Measurements from ENCODE around the gene CALHM4.
"Not testable (repeated sequence)": the region's sequence is repeated elsewhere in the genome, so short reads cannot be mapped to it uniquely, and the experiment has no call there.

The CALHM4 gene

DNA sequence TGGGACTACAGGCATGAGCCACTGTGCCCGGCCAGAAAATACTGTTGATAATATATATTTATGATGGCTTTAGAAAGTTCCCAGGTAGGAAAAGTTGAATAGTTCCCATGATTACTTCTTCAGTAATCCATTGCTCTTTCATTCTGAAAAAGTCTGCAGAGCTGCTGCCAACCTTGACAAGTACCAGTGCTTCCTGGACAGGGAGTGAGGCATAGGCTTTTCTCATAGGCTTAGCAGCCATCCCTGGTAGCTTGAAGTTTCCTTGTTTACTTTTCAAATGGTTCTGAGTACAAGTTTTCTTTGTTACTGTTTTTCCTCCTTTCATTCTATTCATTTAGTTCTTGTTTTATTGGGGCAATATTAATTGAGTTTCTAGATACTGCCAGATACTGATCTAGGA lies 25.6 kb downstream of the CALHM4 start:
- no peak for DNase-seq

DNA sequence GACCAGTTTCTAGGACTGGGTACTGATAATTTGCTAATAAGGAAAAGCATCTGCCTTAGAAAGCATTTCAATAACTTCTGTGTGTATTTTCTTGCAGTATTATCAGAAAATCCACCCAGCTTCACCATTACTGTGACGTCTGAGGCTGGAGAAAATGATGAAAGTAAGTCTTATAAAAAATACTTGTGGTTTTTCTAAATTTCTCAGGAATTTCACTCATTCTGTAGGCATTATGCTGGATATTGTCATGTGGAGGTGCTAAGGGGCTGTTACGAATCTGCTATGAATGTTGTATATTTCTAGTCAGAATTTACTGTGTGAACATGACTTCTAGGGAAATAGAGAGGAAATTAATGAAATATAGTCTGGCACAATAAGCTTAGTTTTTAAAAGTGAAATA lies 26.6 kb downstream of the CALHM4 start:
- no peak for DNase-seq

DNA sequence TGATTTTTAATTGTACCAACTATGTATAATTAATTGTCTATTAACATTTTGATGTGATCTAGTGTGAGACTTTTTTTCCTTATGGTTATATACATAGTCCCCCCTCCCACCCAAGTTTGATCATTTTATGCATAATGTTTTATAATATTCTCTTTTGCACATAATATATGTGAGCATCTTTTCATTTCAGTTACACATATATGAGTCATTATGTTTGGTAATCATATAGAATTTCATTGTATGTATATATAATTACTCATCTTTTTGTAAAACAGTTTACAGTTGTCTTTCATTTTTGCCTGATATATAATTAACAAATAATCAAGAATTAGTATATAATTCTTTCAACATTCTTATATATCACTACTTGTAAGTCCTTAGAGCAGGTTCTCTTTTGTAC lies 32.7 kb downstream of the CALHM4 start:
- no peak for DNase-seq

DNA sequence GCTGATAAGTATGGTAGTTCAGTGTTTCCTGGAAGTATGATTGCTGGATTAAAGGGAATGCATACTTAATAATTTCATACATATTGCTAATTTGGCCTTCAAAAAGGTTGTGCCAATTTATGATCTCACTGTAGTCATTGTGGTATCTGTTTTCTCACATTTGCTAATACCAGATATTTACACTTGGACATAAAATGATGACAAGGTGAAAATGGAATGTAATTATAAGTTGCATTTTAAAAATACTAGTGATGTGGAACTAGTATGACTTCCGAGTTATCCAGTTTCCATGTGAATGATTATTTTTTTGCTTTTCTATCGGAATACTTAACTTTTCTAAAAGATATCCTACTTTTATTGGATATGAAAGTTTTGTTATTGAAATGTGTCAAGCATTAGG lies 33.2 kb downstream of the CALHM4 start:
- DNase-seq, result no peak

DNA sequence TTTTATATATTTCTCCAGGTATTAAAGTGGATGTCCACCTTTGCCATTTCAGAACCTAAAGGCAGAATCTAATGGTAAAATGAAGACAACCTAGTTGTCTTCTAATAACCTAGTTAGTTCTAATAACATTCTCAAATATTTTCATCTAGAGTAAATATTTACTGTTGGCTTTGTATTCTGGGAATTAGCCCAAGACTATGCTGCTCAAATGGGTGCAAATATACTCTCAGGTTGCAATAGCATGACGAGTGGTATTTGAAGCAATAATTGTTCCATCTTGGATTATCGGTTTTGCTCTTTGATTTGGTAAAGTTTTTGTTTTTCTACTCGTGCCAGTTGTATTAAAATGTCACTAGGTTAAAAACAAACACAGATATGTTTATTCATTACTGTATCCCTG lies 41.7 kb downstream of the CALHM4 start:
- no peak for DNase-seq

DNA sequence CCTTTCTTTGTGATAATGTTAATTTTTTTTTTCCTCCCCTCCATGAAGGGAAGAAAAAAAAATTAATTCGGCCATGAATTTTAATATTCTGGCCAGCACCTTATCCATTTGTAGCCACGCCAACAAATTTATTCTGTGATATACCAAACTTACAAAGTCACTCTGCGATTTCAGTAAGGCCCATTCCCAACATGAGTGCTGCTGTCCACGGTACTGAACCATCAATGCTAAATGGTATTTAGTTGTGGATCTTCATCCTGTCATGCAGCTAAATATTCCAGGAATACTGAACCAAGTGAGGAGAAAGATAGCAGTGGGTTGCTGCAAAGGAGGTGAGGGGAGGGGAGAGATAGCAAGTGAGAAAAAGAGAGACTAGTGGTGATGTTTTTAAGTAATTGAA lies 43.3 kb downstream of the CALHM4 start:
- no peak for DNase-seq

DNA sequence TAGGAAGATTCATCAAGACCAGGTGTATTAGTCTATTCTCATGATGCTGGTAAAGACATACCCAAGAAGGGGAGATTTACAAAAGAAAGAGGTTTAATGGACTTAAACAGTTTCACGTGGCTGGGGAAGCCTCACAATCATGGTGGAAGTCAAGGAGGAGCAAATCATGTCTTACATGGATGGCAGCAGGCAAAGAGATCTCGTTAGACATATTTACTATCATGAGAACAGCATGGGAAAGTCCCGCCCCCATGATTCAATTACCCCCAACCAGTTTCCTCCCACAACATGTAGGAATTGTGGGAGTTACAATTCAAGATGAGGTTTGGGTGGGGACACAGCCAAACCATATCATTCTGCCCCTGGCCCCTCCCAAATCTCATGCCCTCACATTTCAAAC lies 50.4 kb downstream of the CALHM4 start:
- not testable (repeated sequence) for DNase-seq

DNA sequence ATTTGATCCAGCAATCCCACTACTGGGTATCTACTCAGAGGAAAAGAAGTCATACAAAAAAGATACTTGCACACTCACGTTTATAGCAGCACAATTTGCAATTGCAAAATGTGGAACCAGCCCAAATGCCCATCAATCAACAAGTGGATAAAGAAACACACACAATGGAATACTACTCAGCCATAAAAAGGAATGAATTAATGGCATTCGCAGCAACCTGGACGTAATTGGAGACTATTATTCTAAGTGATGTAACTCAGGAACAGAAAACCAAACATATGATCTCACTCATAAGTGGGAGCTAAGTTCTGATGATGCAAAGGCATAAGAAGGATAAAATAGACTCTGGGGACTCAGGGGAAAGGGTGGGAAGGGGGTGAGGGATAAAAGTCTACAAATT lies 51.3 kb downstream of the CALHM4 start:
- not testable (repeated sequence) for DNase-seq

DNA sequence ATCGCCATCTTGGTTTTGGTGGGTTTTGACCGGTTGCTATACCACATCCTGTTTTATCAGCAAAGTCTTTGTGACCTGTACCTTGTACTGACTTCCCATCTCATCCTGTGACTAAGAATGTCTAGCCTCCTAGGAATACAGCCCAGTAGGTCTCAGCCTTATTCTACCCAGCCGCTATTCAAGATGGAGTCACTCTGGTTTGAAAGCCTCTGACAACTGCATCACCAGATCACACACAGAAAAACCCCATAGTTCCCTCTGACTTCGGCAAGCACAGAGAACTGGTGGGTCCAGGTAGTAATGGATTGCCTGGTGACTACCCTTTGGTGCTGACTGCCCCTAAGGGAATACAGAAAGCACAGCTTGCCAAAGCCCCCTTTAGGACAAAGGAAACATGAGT lies 52.4 kb downstream of the CALHM4 start:
- DNase-seq, result no peak

All from NCI-H2107 (cell line).